Endothelial cell (in vitro differentiated cells): ENCODE measurements around the gene MARCHF4. TPM values are rescaled to one million over a fixed set of nuclear protein-coding genes. Genes with fewer than 3 reads are reported as not detected.

Experiments used
- DNase-seq: peaks from one replicate; pipeline ENCODE4 v3.0.0; 2021; ENCODE audit warnings: low spot score
- H3K27ac Mint-ChIP-seq: one replicate; pipeline ENCODE4 v1.8.0; 2021; ENCODE audit warnings: mixed read lengths, inconsistent platforms; ENCODE audit not compliant: unreplicated experiment
- H3K27me3 Mint-ChIP-seq: one replicate; pipeline ENCODE4 v1.8.0; 2021; ENCODE audit warnings: mild to moderate bottlenecking, moderate library complexity, mixed read lengths, inconsistent platforms; ENCODE audit not compliant: unreplicated experiment
- H3K36me3 Mint-ChIP-seq: one replicate; pipeline ENCODE4 v1.8.0; 2021; ENCODE audit warnings: mild to moderate bottlenecking, low read depth, mixed read lengths, inconsistent platforms; ENCODE audit not compliant: unreplicated experiment
- H3K4me1 Mint-ChIP-seq: one replicate; pipeline ENCODE4 v1.8.0; 2021; ENCODE audit warnings: mild to moderate bottlenecking, mixed read lengths, inconsistent platforms; ENCODE audit not compliant: unreplicated experiment
- H3K4me3 Mint-ChIP-seq: one replicate; pipeline ENCODE4 v1.8.0; 2021; ENCODE audit warnings: mild to moderate bottlenecking, mixed read lengths, inconsistent platforms; ENCODE audit not compliant: unreplicated experiment
- H3K9me3 Mint-ChIP-seq: one replicate; pipeline ENCODE4 v1.8.0; 2021; ENCODE audit warnings: mixed read lengths, inconsistent platforms; ENCODE audit not compliant: unreplicated experiment
- CTCF ChIP-seq: fragments of 200-600 bp; sonication (generic); IDR thresholded peaks from one replicate; pipeline ENCODE4 v1.5.0; 2021; ENCODE audit warnings: antibody characterized with exemption; ENCODE audit not compliant: unreplicated experiment
- total RNA-seq: library from RNA; stranded (reverse); fragmentation: NEBNext Ultra II Directional; extraction: Animal tissue kit (Norgen Biotek cat#: 25700); gene quantifications from one replicate; pipeline ENCODE4 v1.2.1, GENCODE V29; 2021; ENCODE audit not compliant: unreplicated experiment

The MARCHF4 gene
- total RNA-seq, 1 donor from 2014 or later, result 0.46 TPM

GRCh38 chr2:216392018-216392562, 19.8 kb upstream of the MARCHF4 start:
- no peak for DNase-seq
- peaks cover 3% of the 10 kb centered on the region for H3K4me1 Mint-ChIP-seq
- no peaks in the 10 kb centered on the region for H3K9me3 Mint-ChIP-seq
- no peaks in the 10 kb centered on the region for H3K36me3 Mint-ChIP-seq
- TF ChIP-seq CTCF, result no peak
- H3K4me3 Mint-ChIP-seq, result no peak overlapping the region
- H3K27me3 Mint-ChIP-seq, result peaks cover 5% of the 10 kb centered on the region
- no peak overlapping the region for H3K27ac Mint-ChIP-seq

GRCh38 chr2:216391401-216391800, 19.1 kb upstream of the MARCHF4 start:
- TF ChIP-seq CTCF, result no peak
- Mint-ChIP-seq H3K9me3 (no peaks in the 10 kb centered on the region), H3K4me3 (no peak overlapping the region), H3K27me3 (peaks cover 5% of the 10 kb centered on the region), H3K4me1 (peaks cover 3% of the 10 kb centered on the region), H3K36me3 (no peaks in the 10 kb centered on the region), H3K27ac (no peak overlapping the region)
- no peak for DNase-seq

GRCh38 chr2:216389570-216389969, 17.3 kb upstream of the MARCHF4 start:
- Mint-ChIP-seq H3K27ac (no peak overlapping the region), H3K4me1 (peaks cover 3% of the 10 kb centered on the region), H3K27me3 (peaks cover 10% of the 10 kb centered on the region), H3K9me3 (no peaks in the 10 kb centered on the region), H3K4me3 (no peak overlapping the region), H3K36me3 (no peaks in the 10 kb centered on the region)
- no peak for DNase-seq
- no peak for TF ChIP-seq CTCF

GRCh38 chr2:216388046-216388884, 16.0 kb upstream of the MARCHF4 start:
- H3K4me1 Mint-ChIP-seq, result peaks cover 2% of the 10 kb centered on the region
- no peaks in the 10 kb centered on the region for H3K9me3 Mint-ChIP-seq
- H3K4me3 Mint-ChIP-seq, result no peak overlapping the region
- no peak for DNase-seq
- no peaks in the 10 kb centered on the region for H3K36me3 Mint-ChIP-seq
- no peak overlapping the region for H3K27ac Mint-ChIP-seq
- no peak for TF ChIP-seq CTCF
- H3K27me3 Mint-ChIP-seq, result peaks cover 11% of the 10 kb centered on the region

GRCh38 chr2:216387262-216387661, 15.0 kb upstream of the MARCHF4 start:
- peaks cover 7% of the 10 kb centered on the region for H3K27me3 Mint-ChIP-seq
- H3K27ac Mint-ChIP-seq, result no peak overlapping the region
- no peaks in the 10 kb centered on the region for H3K36me3 Mint-ChIP-seq
- no peak for DNase-seq
- no peaks in the 10 kb centered on the region for H3K9me3 Mint-ChIP-seq
- H3K4me1 Mint-ChIP-seq, result no peaks in the 10 kb centered on the region
- no peak for TF ChIP-seq CTCF
- H3K4me3 Mint-ChIP-seq, result no peak overlapping the region
